LNCAP (cell line): Measurements from ENCODE around the gene BCKDK.

ENCODE experiments used
- TF ChIP-seq, protein P1 (sequence below): fragments of 450-650 bp; IDR thresholded peaks from 2 replicates; pipeline ENCODE4 v1.5.1; 2017; ENCODE audit warnings: mild to moderate bottlenecking

Gene BCKDK

DNA sequence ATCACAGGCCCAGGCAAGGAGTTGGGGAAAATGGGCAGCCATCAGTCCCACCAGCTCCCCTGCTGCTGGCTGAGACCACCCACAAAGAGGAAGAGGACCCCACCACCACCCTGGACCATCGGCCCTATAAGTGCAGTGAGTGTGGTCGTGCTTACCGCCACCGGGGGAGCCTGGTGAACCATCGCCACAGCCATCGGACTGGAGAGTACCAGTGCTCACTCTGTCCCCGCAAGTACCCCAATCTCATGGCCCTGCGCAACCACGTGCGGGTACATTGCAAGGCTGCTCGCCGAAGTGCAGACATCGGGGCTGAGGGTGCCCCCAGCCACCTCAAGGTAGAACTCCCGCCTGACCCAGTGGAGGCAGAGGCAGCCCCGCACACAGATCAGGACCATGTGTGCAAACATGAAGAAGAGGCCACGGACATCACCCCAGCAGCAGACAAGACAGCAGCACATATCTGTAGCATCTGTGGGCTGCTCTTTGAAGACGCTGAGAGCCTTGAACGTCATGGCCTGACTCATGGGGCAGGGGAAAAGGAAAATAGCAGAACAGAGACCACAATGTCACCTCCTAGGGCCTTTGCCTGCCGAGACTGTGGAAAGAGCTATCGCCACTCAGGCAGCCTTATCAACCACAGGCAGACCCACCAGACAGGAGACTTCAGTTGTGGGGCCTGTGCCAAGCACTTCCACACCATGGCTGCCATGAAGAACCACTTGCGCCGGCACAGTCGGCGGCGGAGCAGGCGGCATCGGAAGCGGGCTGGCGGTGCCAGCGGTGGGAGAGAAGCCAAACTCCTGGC lies 30.4 kb upstream of the BCKDK start:
- TF ChIP-seq, protein P1, sequence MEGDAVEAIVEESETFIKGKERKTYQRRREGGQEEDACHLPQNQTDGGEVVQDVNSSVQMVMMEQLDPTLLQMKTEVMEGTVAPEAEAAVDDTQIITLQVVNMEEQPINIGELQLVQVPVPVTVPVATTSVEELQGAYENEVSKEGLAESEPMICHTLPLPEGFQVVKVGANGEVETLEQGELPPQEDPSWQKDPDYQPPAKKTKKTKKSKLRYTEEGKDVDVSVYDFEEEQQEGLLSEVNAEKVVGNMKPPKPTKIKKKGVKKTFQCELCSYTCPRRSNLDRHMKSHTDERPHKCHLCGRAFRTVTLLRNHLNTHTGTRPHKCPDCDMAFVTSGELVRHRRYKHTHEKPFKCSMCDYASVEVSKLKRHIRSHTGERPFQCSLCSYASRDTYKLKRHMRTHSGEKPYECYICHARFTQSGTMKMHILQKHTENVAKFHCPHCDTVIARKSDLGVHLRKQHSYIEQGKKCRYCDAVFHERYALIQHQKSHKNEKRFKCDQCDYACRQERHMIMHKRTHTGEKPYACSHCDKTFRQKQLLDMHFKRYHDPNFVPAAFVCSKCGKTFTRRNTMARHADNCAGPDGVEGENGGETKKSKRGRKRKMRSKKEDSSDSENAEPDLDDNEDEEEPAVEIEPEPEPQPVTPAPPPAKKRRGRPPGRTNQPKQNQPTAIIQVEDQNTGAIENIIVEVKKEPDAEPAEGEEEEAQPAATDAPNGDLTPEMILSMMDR, result no peak

DNA sequence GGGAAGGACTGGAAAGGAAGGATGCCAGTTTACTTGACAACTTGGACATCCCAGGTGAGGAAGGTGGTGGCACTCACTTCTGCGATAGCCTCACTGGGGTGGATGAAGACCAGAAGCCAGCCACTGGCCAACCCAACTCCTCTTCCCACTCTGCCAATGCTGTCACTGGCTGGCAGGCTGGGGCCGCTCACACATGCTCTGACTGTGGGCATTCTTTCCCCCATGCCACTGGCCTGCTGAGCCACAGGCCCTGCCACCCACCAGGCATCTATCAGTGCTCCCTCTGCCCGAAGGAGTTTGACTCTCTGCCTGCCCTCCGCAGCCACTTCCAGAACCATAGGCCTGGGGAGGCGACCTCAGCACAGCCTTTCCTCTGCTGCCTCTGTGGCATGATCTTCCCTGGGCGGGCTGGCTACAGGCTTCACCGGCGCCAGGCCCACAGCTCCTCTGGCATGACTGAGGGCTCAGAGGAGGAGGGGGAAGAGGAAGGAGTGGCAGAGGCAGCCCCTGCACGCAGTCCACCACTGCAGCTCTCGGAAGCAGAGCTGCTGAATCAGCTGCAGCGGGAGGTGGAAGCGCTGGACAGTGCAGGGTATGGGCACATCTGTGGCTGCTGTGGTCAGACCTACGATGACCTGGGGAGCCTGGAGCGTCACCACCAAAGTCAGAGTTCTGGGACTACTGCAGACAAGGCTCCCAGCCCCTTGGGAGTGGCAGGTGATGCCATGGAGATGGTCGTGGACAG lies 29.4 kb upstream of the BCKDK start:
- TF ChIP-seq, protein P1, result no peak

DNA sequence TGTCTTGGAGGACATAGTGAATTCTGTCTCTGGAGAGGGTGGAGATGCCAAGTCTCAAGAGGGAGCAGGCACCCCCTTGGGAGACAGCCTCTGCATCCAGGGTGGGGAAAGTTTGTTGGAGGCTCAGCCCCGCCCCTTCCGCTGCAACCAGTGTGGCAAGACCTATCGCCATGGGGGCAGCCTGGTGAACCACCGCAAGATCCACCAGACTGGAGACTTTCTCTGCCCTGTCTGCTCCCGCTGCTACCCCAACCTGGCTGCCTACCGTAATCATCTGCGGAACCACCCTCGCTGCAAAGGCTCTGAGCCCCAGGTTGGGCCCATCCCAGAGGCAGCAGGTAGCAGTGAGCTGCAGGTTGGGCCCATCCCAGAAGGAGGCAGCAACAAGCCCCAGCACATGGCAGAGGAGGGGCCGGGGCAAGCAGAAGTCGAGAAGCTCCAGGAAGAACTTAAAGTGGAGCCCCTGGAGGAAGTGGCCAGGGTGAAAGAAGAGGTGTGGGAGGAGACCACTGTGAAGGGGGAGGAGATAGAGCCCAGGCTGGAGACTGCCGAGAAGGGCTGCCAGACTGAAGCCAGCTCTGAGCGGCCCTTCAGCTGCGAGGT lies 28.7 kb upstream of the BCKDK start:
- TF ChIP-seq, protein P1, result no peak

DNA sequence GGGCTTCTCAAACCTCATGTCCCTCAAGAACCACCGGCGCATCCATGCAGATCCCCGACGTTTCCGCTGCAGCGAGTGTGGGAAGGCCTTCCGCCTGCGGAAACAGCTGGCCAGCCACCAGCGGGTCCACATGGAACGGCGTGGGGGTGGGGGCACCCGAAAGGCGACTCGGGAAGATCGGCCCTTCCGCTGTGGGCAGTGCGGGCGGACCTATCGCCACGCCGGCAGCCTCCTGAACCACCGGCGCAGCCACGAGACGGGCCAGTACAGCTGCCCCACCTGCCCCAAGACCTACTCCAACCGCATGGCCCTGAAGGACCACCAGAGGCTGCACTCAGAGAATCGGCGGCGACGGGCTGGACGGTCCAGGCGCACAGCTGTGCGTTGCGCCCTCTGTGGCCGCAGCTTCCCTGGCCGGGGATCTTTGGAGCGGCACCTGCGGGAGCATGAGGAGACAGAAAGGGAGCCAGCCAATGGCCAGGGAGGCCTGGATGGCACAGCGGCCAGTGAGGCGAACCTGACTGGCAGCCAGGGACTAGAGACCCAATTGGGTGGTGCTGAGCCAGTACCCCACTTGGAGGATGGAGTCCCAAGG lies 28.1 kb upstream of the BCKDK start:
- TF ChIP-seq, protein P1, result no peak

- TF ChIP-seq, protein P1, result no peak
Observed at GRCh38 chr16:31080756-31081419, 27.3 kb upstream of the BCKDK start.

DNA sequence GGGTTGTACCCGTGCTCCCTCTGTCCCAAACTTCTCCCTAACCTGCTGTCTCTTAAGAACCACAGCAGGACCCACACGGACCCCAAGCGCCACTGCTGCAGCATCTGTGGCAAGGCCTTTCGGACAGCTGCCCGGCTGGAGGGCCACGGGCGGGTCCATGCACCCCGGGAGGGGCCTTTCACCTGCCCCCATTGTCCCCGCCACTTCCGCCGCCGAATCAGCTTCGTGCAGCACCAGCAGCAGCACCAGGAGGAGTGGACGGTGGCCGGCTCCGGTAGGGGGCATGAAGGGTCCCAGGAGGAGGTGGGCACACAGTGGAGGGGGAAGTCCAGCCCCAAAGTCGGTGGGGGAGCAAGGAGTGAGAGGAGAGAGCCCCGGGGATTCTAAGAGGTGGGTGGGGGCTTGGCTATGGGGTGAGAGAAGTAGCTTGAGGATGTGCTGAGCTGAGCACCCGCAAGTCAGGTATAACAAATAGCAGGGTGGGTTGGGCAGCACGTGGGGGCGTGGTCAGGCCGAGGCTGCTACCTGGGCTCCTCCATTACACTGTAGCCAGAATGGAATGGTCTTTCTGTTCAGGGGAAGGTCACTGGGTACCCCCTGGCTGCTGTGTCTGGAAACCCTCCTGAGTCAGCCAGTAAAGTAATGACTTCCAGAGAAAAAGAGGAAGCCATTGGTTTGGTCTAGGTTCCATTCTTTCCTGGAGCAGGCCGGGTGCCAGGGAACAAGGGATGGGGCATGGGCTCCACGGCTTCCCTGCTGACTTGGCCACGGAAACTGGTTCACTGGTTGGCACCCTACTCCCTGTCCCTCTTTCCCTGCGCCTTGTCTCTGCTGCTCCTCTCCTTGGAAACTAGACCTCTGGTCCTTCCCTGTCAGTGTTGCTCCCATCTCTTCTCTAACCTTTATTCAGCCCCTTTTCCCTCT lies 26.5 kb upstream of the BCKDK start:
- TF ChIP-seq, protein P1, result no peak
